ENCODE data around the gene OLFML1. TPM values are rescaled to one million over a fixed set of nuclear protein-coding genes. Genes with fewer than 3 reads are reported as not detected.

Gene OLFML1
- polyA plus RNA-seq, 1 donor from 2014 or later, result not detected

GRCh38 chr11:7514099-7514591, 28.8 kb downstream of the OLFML1 start:
- no peak for TF ChIP-seq EZH2 (IDR thresholded peaks at IDR 0.05; ENCODE audit: borderline replicate concordance, insufficient read depth, low read length, poor library complexity, severe bottlenecking)
- TF ChIP-seq CTCF (IDR thresholded peaks at IDR 0.05; ENCODE audit: poor library complexity, severe bottlenecking), result no peak
- TF ChIP-seq EP300 (conservative IDR thresholded peaks at IDR 0.05; ENCODE audit: poor library complexity, severe bottlenecking), result no peak
- TF ChIP-seq MXI1 (conservative IDR thresholded peaks at IDR 0.05; ENCODE audit: poor library complexity, severe bottlenecking), result no peak
- no peak for TF ChIP-seq RAD21 (conservative IDR thresholded peaks at IDR 0.05)
- TF ChIP-seq REST (IDR thresholded peaks at IDR 0.05; ENCODE audit: borderline replicate concordance), result no peak
- TF ChIP-seq POLR2AphosphoS5 (IDR thresholded peaks at IDR 0.05), result no peak

GRCh38 chr11:7515447-7515886, 30.2 kb downstream of the OLFML1 start:
- no peaks in the 10 kb centered on the region for H4K20me1 ChIP-seq (ENCODE audit: insufficient read depth)
- H3F3A ChIP-seq (ENCODE audit: insufficient read depth, low read length, poor library complexity, severe bottlenecking), result no peaks in the 10 kb centered on the region
- H3K9me3 ChIP-seq (ENCODE audit: low read length), result no peaks in the 10 kb centered on the region
- H3K4me3 ChIP-seq (ENCODE audit: low read length), result no peak overlapping the region
- no peaks in the 10 kb centered on the region for H3K9me2 ChIP-seq (ENCODE audit: insufficient read depth, low read length)
- no peaks in the 10 kb centered on the region for H3K36me3 ChIP-seq (ENCODE audit: insufficient read depth, low read length)
- H3K9ac ChIP-seq (ENCODE audit: low read length), result no peak overlapping the region
- no peak overlapping the region for H3K4me2 ChIP-seq (ENCODE audit: low read length)
- H3K27ac ChIP-seq (ENCODE audit: low read length), result no peak overlapping the region
- no peaks in the 10 kb centered on the region for H3K79me2 ChIP-seq (replicated peaks; ENCODE audit: insufficient read depth, low read length)
- H2AFZ ChIP-seq (ENCODE audit: low read depth, low read length), result no peak overlapping the region
- H3K27me3 ChIP-seq (ENCODE audit: insufficient read depth, low read depth, low read length), result peaks cover 25% of the 10 kb centered on the region
- TF ChIP-seq SMC3 (conservative IDR thresholded peaks at IDR 0.05; ENCODE audit: poor library complexity) (no peak), REST (IDR thresholded peaks at IDR 0.05; ENCODE audit: borderline replicate concordance) (no peak), MXI1 (conservative IDR thresholded peaks at IDR 0.05; ENCODE audit: poor library complexity, severe bottlenecking) (no peak), EZH2 (IDR thresholded peaks at IDR 0.05; ENCODE audit: borderline replicate concordance, insufficient read depth, low read length, poor library complexity, severe bottlenecking) (no peak), TAF1 (IDR thresholded peaks at IDR 0.05; ENCODE audit: low read depth) (no peak), EP300 (conservative IDR thresholded peaks at IDR 0.05; ENCODE audit: poor library complexity, severe bottlenecking) (no peak), CTCF (IDR thresholded peaks at IDR 0.05; ENCODE audit: poor library complexity, severe bottlenecking) (no peak), RAD21 (conservative IDR thresholded peaks at IDR 0.05) (no peak), POLR2AphosphoS5 (IDR thresholded peaks at IDR 0.05) (no peak)

More at GRCh38 chr11:7514099-7514591, 28.8 kb downstream of the OLFML1 start:
- peak overlapping the region; percentile 60 for H3K9ac ChIP-seq (ENCODE audit: low read length)
- no peak overlapping the region for H3K27ac ChIP-seq (ENCODE audit: low read length)
- no peaks in the 10 kb centered on the region for H3K36me3 ChIP-seq (ENCODE audit: insufficient read depth, low read length)
- H3F3A ChIP-seq (ENCODE audit: insufficient read depth, low read length, poor library complexity, severe bottlenecking), result no peaks in the 10 kb centered on the region
- H3K4me3 ChIP-seq (ENCODE audit: low read length), result peak overlapping the region; percentile 93
- peak overlapping the region; percentile 65 for H3K4me2 ChIP-seq (ENCODE audit: low read length)
- H3K9me2 ChIP-seq (ENCODE audit: insufficient read depth, low read length), result no peaks in the 10 kb centered on the region
- H3K9me3 ChIP-seq (ENCODE audit: low read length), result no peaks in the 10 kb centered on the region
- no peaks in the 10 kb centered on the region for H3K79me2 ChIP-seq (replicated peaks; ENCODE audit: insufficient read depth, low read length)
- H4K20me1 ChIP-seq (ENCODE audit: insufficient read depth), result no peaks in the 10 kb centered on the region
- H2AFZ ChIP-seq (ENCODE audit: low read depth, low read length), result peak overlapping the region; percentile 60
- H3K27me3 ChIP-seq (ENCODE audit: insufficient read depth, low read depth, low read length), result peaks cover 25% of the 10 kb centered on the region

All from neural cell (in vitro differentiated cells).